ENCODE results near the gene NTM.
"Not testable (repeated sequence)": the region's sequence is repeated elsewhere in the genome, so short reads cannot be mapped to it uniquely, and the experiment has no call there.

Gene NTM

GRCh38 chr11:131486937-131487635 is 116.7 kb downstream of the NTM start:
- no peak overlapping the region for H3K27ac ChIP-seq
- TF ChIP-seq CTCF (conservative IDR thresholded peaks at IDR 0.05) = no peak

- no peak overlapping the region for H3K27ac ChIP-seq
- no peak for TF ChIP-seq CTCF (conservative IDR thresholded peaks at IDR 0.05)
These were observed 117.8 kb downstream of the NTM start for GRCh38 chr11:131488238-131488637.

GRCh38 chr11:131491503-131491902 is 121.1 kb downstream of the NTM start:
- TF ChIP-seq CTCF (conservative IDR thresholded peaks at IDR 0.05) = no peak
- no peak overlapping the region for H3K27ac ChIP-seq

GRCh38 chr11:131495423-131495822 is 125.0 kb downstream of the NTM start:
- H3K27ac ChIP-seq = peak overlapping the region; percentile 65
- TF ChIP-seq CTCF (conservative IDR thresholded peaks at IDR 0.05) = no peak

GRCh38 chr11:131497686-131498085 is 127.3 kb downstream of the NTM start:
- H3K27ac ChIP-seq = not testable (repeated sequence)

- H3K27ac ChIP-seq = no peak overlapping the region
- no peak for TF ChIP-seq CTCF (conservative IDR thresholded peaks at IDR 0.05)
These were observed 128.3 kb downstream of the NTM start for GRCh38 chr11:131498631-131499160.

- H3K27ac ChIP-seq = no peak overlapping the region
- no peak for TF ChIP-seq CTCF (conservative IDR thresholded peaks at IDR 0.05)
These were observed 128.8 kb downstream of the NTM start for GRCh38 chr11:131499199-131499598.

- TF ChIP-seq CTCF (conservative IDR thresholded peaks at IDR 0.05) = no peak
- H3K27ac ChIP-seq = no peak overlapping the region
These were observed 132.6 kb downstream of the NTM start for GRCh38 chr11:131503017-131503416.

Measured in VCaP (cell line).